Left ventricle myocardium inferior (tissue), 1 donor: ENCODE results near the gene SLX9. TPM values are rescaled to one million over a fixed set of nuclear protein-coding genes. Genes with fewer than 3 reads are reported as not detected.

ENCODE experiments used
- DNase-seq: peaks from one replicate; pipeline ENCODE4 v3.0.0-alpha.2; 2020
- H3K27ac ChIP-seq: fragments of 200-600 bp; replicated peaks from 2 replicates; pipeline ENCODE4 v1.8.0; 2021
- H3K27me3 ChIP-seq: fragments of 200-600 bp; 2 replicates; pipeline ENCODE4 v1.8.0; 2021; ENCODE audit warnings: low read depth
- H3K36me3 ChIP-seq: fragments of 200-600 bp; 2 replicates; pipeline ENCODE4 v1.8.0; 2021
- H3K4me1 ChIP-seq: fragments of 200-600 bp; 2 replicates; pipeline ENCODE4 v1.8.0; 2021
- H3K4me3 ChIP-seq: fragments of 200-600 bp; 2 replicates; pipeline ENCODE4 v1.8.0; 2021; ENCODE audit warnings: mild to moderate bottlenecking, moderate library complexity
- H3K9me3 ChIP-seq: fragments of 200-600 bp; replicated peaks from 2 replicates; pipeline ENCODE4 v1.8.0; 2021
- intact Hi-C: fragments of 100-400 bp; cut with micrococcal nuclease; formaldehyde crosslinking; loops from one replicate; pipeline ENCODE4 v1.11.0; 2022
- total RNA-seq: library from RNA; stranded (reverse); fragmentation: NEBNext Ultra II Directional; extraction: Animal tissue kit (Norgen Biotek cat#: 25700); gene quantifications from one replicate; pipeline ENCODE4 v1.2.1, GENCODE V29; 2021
- TF ChIP-seq, protein P1 (sequence below): fragments of 200-600 bp; IDR thresholded peaks from 2 replicates; pipeline ENCODE4 v1.8.0; 2021; ENCODE audit warnings: antibody characterized with exemption, mild to moderate bottlenecking, borderline replicate concordance
- donor health status: DM: no; HTN: yes; CAD: no; lungs with severe emphysema.

The SLX9 gene
- total RNA-seq, 1 donor from 2014 or later = 70.7 TPM

- Histone ChIP-seq H3K9me3 (no peaks in the 10 kb centered on the region), H3K27ac (no peak overlapping the region), H3K4me3 (no peak overlapping the region), H3K36me3 (no peaks in the 10 kb centered on the region), H3K4me1 (no peaks in the 10 kb centered on the region), H3K27me3 (peaks cover 38% of the 10 kb centered on the region)
- TF ChIP-seq, protein P1, sequence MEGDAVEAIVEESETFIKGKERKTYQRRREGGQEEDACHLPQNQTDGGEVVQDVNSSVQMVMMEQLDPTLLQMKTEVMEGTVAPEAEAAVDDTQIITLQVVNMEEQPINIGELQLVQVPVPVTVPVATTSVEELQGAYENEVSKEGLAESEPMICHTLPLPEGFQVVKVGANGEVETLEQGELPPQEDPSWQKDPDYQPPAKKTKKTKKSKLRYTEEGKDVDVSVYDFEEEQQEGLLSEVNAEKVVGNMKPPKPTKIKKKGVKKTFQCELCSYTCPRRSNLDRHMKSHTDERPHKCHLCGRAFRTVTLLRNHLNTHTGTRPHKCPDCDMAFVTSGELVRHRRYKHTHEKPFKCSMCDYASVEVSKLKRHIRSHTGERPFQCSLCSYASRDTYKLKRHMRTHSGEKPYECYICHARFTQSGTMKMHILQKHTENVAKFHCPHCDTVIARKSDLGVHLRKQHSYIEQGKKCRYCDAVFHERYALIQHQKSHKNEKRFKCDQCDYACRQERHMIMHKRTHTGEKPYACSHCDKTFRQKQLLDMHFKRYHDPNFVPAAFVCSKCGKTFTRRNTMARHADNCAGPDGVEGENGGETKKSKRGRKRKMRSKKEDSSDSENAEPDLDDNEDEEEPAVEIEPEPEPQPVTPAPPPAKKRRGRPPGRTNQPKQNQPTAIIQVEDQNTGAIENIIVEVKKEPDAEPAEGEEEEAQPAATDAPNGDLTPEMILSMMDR = peak; percentile 90
- DNase-seq = peak; percentile 69
- intact Hi-C loops = no loop called here
Observed at GRCh38 chr21:44892536-44893277, 47.1 kb upstream of the SLX9 start.

- Histone ChIP-seq H3K36me3 (no peaks in the 10 kb centered on the region), H3K4me1 (no peaks in the 10 kb centered on the region), H3K27ac (no peak overlapping the region), H3K4me3 (no peak overlapping the region), H3K9me3 (no peaks in the 10 kb centered on the region), H3K27me3 (peaks cover 43% of the 10 kb centered on the region)
- TF ChIP-seq, protein P1 = no peak
- DNase-seq = no peak
- intact Hi-C loops = no loop called here
Observed at GRCh38 chr21:44893278-44893556, 46.6 kb upstream of the SLX9 start.

DNA sequence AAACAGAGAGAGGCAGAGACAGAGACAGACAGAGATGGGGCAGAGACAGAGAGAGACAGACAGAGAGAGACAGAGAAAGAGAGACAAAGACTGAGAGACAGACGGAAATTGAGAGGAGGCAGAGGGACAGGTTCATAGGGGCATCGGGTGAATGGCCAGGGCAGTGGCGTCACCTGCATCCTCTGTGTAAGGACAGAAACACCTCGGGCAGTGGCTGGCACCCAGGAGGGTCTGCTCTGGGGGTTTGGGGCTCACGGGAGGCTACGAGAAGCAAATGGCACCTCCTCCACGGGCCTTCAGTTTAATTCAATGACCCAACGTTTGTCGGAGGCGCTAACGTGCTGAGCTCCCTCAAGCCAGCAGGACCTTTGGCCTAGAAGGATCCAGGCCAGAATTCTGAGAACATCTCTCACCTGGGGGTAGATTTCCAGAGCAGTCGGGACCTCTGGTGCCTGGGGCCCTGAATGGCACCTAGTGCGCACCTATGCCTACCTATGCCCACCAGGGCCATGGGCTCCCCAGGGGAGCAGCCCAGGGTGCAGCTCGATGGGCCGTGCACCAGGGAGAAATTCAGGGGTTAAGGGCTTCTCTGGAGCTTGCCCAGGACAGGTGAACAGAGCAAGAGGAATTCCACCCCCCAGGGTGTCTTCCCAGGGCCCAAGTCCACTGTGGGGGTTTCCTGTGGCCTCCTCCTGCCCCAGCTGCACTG is 45.7 kb upstream of the SLX9 start:
- intact Hi-C loops = no loop called here
- Histone ChIP-seq H3K4me3 (no peak overlapping the region), H3K27ac (no peak overlapping the region), H3K4me1 (no peaks in the 10 kb centered on the region), H3K9me3 (no peaks in the 10 kb centered on the region), H3K36me3 (no peaks in the 10 kb centered on the region), H3K27me3 (peaks cover 44% of the 10 kb centered on the region)
- no peak for DNase-seq
- TF ChIP-seq, protein P1 = no peak

DNA sequence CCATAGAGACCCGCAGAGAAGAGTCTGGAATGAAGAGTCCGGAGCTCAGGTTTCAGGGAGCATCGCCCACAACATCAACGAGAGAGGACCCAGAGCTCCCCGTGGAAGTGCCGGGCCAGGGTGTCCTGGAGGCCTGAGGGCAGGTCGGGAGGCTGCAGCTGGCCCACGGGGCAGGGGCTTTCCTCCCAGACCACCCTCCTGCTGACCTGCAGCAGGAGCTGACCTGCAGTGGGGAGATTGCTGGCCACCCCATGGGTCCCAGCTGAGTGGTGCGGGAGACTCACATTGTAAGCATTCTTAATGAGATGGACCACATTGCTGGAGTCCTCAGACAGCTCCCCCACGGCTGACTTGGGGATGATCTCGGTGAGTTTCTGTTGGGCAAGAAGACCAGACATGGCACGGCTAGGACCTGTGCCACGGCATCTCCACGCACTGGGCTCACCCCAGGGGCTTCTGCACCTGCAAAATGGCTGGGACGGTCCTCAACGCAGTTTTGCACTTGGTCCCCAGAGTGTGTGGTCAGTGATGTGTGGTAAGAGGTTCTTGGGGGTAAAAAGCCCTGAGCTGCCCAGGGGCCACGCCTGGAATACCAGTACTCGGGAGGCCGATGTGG is 45.0 kb upstream of the SLX9 start:
- peak; percentile 6 for DNase-seq
- TF ChIP-seq, protein P1 = no peak
- Histone ChIP-seq H3K4me3 (no peak overlapping the region), H3K9me3 (no peaks in the 10 kb centered on the region), H3K27me3 (peaks cover 50% of the 10 kb centered on the region), H3K4me1 (no peaks in the 10 kb centered on the region), H3K36me3 (no peaks in the 10 kb centered on the region), H3K27ac (no peak overlapping the region)
- intact Hi-C loops = no loop called here

DNA sequence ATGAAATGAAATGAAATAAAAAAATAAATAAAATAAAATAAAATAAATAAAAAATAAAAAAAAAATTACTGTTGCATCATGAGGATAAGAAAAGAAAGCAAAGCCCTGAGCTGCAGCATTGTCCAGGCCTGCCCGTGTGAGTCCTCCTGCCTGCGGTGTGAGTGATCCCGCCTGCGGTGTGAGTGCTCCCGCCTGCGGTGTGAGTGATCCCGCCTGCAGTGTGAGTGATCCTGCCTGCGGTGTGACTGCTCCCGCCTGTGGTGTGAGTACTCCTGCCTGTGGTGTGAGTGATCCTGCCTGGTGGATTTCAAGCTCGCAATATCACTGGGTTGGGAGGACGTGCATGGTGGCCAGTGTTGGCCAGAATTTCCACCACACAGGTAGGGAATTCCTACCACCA is 44.0 kb upstream of the SLX9 start:
- peak; percentile 9 for DNase-seq
- intact Hi-C loops = no loop called here
- Histone ChIP-seq H3K36me3 (no peaks in the 10 kb centered on the region), H3K27ac (no peak overlapping the region), H3K4me3 (no peak overlapping the region), H3K4me1 (no peaks in the 10 kb centered on the region), H3K9me3 (no peaks in the 10 kb centered on the region), H3K27me3 (peaks cover 48% of the 10 kb centered on the region)
- TF ChIP-seq, protein P1 = no peak
